Measurements from ENCODE around the gene KCTD20.

The KCTD20 gene

DNA sequence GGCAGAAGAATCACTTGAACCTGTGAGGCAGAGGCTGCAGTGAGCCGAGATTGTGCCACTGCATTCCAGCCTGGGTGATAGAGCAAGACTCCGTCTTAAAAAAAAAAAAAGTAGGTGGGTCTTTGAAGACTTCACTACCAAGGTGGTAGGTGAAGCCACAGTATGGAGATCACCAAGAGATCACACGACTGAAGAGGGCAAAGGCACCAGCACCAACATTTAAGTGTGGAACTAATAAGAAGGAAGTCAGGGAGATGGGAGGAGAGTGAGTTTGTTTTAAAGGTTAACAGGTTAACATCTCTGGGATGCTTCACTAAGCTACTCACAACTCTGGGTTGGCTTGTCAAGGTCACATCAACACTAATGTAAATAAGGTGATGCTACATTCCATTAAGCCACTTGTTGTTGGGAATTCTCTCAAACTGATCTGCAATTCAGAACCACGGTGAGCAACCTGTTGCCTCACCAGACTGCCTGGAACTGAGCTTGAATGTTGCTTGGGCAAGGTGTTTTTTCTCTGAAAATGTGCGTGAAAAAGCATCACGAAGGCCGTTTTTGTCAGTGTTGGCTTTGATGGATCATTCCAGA lies 48.7 kb downstream of the KCTD20 start:
- no peak for DNase-seq (ENCODE audit: low read depth in 1 of 2, low spot score in 1 of 2)
- Histone ChIP-seq H3K27ac (replicated peaks) (no peak overlapping the region), H3K4me3 (replicated peaks; ENCODE audit: insufficient read depth, low read length) (no peak overlapping the region), H3K27me3 (ENCODE audit: insufficient read depth, poor library complexity, severe bottlenecking) (no peaks in the 10 kb centered on the region)
- TF ChIP-seq, protein P1, sequence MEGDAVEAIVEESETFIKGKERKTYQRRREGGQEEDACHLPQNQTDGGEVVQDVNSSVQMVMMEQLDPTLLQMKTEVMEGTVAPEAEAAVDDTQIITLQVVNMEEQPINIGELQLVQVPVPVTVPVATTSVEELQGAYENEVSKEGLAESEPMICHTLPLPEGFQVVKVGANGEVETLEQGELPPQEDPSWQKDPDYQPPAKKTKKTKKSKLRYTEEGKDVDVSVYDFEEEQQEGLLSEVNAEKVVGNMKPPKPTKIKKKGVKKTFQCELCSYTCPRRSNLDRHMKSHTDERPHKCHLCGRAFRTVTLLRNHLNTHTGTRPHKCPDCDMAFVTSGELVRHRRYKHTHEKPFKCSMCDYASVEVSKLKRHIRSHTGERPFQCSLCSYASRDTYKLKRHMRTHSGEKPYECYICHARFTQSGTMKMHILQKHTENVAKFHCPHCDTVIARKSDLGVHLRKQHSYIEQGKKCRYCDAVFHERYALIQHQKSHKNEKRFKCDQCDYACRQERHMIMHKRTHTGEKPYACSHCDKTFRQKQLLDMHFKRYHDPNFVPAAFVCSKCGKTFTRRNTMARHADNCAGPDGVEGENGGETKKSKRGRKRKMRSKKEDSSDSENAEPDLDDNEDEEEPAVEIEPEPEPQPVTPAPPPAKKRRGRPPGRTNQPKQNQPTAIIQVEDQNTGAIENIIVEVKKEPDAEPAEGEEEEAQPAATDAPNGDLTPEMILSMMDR (IDR thresholded peaks at IDR 0.05; ENCODE audit: insufficient read depth, low read length) = no peak
- no peak for TF ChIP-seq GABPA (IDR thresholded peaks at IDR 0.05; ENCODE audit: low read depth)
- TF ChIP-seq, protein P2, sequence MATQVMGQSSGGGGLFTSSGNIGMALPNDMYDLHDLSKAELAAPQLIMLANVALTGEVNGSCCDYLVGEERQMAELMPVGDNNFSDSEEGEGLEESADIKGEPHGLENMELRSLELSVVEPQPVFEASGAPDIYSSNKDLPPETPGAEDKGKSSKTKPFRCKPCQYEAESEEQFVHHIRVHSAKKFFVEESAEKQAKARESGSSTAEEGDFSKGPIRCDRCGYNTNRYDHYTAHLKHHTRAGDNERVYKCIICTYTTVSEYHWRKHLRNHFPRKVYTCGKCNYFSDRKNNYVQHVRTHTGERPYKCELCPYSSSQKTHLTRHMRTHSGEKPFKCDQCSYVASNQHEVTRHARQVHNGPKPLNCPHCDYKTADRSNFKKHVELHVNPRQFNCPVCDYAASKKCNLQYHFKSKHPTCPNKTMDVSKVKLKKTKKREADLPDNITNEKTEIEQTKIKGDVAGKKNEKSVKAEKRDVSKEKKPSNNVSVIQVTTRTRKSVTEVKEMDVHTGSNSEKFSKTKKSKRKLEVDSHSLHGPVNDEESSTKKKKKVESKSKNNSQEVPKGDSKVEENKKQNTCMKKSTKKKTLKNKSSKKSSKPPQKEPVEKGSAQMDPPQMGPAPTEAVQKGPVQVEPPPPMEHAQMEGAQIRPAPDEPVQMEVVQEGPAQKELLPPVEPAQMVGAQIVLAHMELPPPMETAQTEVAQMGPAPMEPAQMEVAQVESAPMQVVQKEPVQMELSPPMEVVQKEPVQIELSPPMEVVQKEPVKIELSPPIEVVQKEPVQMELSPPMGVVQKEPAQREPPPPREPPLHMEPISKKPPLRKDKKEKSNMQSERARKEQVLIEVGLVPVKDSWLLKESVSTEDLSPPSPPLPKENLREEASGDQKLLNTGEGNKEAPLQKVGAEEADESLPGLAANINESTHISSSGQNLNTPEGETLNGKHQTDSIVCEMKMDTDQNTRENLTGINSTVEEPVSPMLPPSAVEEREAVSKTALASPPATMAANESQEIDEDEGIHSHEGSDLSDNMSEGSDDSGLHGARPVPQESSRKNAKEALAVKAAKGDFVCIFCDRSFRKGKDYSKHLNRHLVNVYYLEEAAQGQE (IDR thresholded peaks at IDR 0.05; ENCODE audit: insufficient replicate concordance, low read depth) = peak; percentile 88
- TF ChIP-seq POLR2AphosphoS5 (IDR thresholded peaks at IDR 0.05; ENCODE audit: low read depth) = no peak
- no peak for TF ChIP-seq SPI1 (IDR thresholded peaks at IDR 0.05; ENCODE audit: borderline replicate concordance, low read depth)

GRCh38 chr6:36492092-36492491 lies 49.3 kb downstream of the KCTD20 start:
- TF ChIP-seq, protein P1 (IDR thresholded peaks at IDR 0.05; ENCODE audit: insufficient read depth, low read length) = no peak
- TF ChIP-seq GABPA (IDR thresholded peaks at IDR 0.05; ENCODE audit: low read depth) (no peak), POLR2AphosphoS5 (IDR thresholded peaks at IDR 0.05; ENCODE audit: low read depth) (no peak), SPI1 (IDR thresholded peaks at IDR 0.05; ENCODE audit: borderline replicate concordance, low read depth) (no peak)
- TF ChIP-seq, protein P2 (IDR thresholded peaks at IDR 0.05; ENCODE audit: insufficient replicate concordance, low read depth) = no peak

DNA sequence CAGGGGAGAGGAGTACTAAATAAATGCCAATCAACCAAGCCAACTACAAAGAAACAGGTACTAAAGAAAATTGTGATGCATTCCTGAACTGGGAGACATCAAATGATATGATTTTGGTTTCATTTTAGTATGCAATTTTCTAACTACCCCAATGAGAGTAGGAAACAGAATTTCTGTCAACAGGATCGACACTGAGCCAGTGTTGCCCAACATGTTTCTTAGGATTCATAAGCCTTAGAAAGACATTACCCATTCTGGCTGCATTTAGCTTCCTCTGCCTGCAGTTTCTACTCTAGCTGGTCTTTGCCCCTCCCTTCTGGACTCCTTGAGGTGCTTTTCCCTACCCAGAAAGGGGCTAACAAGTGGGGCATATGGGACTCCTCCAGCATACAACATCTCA lies 49.8 kb downstream of the KCTD20 start:
- peak; percentile 25 to 50 for DNase-seq (ENCODE audit: low read depth in 1 of 2, low spot score in 1 of 2)
- Histone ChIP-seq H3K4me3 (replicated peaks; ENCODE audit: insufficient read depth, low read length) (no peak overlapping the region), H3K27ac (replicated peaks) (no peak overlapping the region), H3K27me3 (ENCODE audit: insufficient read depth, poor library complexity, severe bottlenecking) (no peaks in the 10 kb centered on the region)
- TF ChIP-seq SPI1 (IDR thresholded peaks at IDR 0.05; ENCODE audit: borderline replicate concordance, low read depth) (no peak), POLR2AphosphoS5 (IDR thresholded peaks at IDR 0.05; ENCODE audit: low read depth) (no peak), GABPA (IDR thresholded peaks at IDR 0.05; ENCODE audit: low read depth) (no peak)
- TF ChIP-seq, protein P2 (IDR thresholded peaks at IDR 0.05; ENCODE audit: insufficient replicate concordance, low read depth) = no peak
- TF ChIP-seq, protein P1 (IDR thresholded peaks at IDR 0.05; ENCODE audit: insufficient read depth, low read length) = no peak

More at GRCh38 chr6:36492092-36492491, 49.3 kb downstream of the KCTD20 start:
- Histone ChIP-seq H3K27me3 (ENCODE audit: insufficient read depth, poor library complexity, severe bottlenecking) (no peaks in the 10 kb centered on the region), H3K27ac (replicated peaks) (no peak overlapping the region), H3K4me3 (replicated peaks; ENCODE audit: insufficient read depth, low read length) (no peak overlapping the region)
- DNase-seq (ENCODE audit: low read depth in 1 of 2, low spot score in 1 of 2) = no peak
